NCI-H82 treated with DMSO at 0.1 percent for 48 hours (cell line): ENCODE data around the gene TEX261.
"Not testable (repeated sequence)": the region's sequence is repeated elsewhere in the genome, so short reads cannot be mapped to it uniquely, and the experiment has no call there.

Experiments
- DNase-seq: peaks from one replicate; lab custom pipeline; 2025; ENCODE audit not compliant: unreplicated experiment; lab: John Stamatoyannopoulos, UW

Gene TEX261

DNA sequence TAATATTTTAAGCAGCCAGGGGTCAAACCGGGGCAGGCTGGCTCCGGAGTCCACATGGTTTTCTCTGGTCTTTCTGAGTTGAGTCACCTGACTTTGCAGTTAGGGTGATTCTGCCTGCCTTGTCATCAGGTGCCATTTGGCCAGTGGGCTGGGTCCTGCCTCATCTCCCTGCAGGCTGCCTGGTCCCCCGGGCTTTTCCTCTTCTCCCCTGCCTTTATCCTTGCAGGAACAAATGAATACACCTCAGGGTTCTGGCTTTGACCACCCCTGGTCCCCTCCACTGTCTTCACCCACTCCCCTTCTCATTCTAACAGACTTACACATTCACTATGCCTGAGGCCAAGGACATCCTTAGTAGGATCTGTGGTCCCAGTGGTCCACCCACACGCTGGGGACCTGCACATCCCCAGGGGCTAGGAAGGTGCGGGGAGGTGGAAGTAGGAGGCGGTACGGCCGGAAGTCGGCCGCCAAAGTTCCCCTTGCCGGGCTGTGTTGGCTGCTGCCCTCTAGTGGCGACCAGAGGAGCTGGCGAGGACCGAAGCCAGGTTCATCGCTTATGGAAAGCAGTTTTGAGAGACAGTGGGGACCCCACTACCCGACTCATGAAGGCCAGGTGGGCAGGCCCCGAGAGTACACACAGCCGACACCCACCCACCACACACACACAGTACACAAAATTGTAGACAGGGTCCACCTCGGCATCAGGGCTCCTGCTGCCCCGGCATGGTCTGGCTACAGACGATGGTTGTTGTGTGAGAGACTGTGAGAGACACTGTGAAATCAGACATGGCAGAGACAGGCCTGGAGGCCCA lies 6.3 kb upstream of the TEX261 start:
- DNase-seq = peak; percentile 53

DNA sequence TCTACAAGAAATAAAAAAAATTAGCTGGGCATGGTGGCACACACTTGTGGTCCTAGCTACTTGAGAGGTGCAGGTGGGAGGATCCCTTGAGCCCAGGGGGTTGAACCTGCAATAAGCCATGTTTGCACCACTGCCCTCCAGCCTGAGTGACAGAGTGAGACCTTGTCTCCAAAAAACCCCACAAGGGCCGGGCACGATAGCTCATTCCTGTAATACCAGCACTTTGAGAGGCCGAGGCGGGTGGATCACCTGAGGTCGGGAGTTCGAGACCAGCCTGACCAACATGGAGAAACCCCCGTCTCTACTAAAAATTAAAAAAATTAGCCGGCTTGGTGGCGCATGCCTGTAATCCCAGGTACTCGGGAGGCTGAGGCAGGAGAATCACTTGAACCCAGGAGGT lies 5.3 kb upstream of the TEX261 start:
- DNase-seq = not testable (repeated sequence)

DNA sequence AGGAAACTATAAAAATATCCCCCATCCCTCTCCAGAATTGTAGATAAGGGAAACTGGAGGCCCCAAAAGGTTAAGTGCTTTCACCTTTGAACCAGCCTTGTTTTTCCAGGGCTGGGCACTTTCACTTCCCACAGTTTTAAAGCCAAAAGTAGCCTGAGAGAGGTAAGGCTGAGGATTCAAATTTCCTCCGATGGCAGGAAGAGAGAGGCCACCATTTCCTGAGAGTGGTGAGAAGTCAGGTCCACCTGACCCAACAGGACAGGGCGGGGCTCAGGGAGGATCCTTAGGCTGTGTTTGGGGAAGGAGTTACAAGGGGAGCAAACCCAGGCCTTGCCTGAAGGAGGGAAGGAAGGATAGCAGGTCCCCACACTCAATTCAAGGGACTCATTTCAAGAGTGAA lies 4.7 kb upstream of the TEX261 start:
- no peak for DNase-seq

DNA sequence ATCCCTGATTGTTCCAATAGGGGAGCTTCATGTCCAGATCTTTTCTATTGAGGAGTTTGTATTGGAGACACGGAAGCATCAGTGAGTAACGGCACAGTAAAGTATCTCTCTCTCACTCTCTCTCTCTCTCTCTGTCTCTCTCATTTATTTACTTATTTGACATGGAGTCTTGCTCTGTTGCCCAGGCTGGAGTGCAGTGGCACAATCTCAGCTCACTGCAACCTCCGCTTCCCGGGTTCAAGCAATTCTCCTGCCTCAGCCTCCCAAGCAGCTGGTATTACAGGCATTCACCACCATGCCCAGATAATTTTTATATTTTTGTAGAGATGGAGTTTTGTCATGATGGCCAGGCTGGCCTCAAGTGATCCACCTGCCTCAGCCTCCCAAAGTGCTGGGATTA lies 4.2 kb upstream of the TEX261 start:
- DNase-seq = not testable (repeated sequence)

DNA sequence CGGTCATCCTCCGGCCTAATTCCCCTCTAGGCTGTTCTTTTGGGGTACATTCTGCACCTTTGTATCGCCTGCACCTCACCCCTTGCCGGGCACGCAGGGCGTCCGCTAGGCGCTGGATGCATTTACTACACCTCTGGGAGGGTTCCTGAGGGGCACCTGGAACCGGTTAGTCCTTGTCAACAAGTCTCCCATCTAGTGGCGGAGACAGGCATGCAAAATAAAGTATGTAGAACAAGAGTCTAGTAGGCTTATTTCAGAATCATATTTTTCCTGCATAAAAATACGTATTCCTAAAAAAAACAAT lies 705 bp upstream of the TEX261 start:
- no peak for DNase-seq

DNA sequence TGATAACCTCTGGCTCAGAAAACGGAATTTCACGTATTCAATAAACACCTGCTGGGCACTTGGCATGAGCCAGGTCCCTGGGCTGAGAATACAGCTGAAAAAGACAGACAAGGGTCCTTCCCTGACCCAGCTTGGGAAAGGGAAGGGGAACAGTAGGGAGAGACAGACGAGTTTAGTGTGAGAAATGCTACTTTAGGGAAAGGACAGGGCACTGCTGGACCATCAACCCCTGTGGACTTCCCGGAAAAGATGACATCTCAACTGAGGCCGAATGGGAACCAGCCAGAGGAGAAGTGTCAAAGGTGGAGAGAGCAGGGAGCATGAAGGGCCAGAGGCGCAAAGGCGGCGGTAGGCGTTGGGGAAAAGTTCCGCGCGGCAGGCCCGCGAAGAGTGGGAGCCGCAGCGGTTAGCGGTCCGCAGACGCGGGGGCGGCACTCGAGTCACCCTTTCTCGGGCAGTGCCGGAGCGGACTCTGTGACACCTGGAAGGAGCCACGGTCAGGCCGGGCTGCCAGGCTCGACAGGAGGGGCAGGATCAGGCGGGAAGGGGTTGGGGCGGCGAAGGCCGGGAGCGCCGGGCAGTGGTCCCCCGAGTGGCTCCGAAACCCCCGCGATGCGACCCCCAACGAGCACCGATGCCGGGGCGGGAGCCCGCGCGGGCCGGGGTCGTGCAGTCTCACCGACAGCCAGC lies 519 bp downstream of the TEX261 start:
- DNase-seq = no peak

DNA sequence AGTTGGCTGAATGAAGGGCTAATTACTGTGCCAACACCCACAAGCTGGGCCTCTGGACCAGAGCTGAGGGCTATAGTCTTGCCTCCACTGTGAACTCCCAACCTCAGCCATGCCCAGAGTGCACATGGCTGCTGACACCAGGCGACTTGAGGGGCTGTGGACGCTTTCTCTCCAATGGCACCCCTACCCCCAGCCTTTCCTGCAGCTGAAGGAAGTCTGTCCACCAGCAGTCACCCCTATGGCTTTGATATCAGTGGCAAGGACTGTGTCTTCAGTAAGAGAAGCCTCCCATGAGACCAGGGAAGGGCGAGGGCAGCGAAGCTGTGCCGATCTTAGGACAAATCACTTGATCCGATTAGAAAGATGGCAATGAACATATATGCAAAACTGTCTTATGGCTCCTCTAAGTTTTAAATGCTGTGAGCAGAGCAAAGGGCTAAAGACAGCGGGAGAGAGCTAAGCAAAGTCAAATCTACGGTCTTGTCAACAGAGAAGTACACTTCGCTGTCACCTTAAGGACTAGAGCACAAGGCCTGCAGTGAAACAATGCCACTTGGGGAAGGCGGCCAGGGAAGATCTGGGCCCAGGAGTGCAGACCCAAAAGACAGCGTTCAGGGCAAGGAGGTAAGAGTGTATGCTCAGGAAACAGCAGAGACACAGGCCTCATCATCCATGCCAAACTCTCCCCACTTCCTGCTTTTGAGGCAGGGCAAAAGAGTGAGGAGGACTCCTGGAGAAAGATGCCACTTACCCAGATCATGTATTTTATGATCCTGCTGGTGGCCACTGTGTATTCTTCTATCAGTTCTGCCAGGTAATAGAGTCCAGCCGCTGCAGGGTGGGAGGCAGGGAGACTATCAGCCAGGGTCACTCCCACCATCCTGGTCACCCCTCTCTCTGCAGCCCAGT lies 1.5 kb downstream of the TEX261 start:
- DNase-seq = no peak

DNA sequence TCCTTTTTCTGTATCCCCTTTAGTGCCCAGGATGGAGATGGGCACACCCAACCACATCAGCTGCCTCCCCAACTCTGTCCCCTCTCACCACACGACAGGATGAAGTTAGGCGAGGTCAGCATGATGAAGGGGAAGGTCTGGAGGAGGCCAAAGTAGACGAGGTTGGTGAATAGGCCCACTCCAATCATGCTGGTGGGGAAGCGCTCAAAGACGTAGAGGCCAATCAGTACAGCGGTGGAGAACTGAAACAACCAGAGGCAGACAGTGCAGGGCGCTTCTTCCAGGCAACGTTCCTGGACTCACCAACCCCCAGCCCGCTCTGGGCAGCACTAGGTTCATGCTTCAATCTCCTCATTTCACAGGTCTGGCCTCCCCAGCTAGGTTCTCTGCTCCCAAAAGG lies 2.9 kb downstream of the TEX261 start:
- no peak for DNase-seq

DNA sequence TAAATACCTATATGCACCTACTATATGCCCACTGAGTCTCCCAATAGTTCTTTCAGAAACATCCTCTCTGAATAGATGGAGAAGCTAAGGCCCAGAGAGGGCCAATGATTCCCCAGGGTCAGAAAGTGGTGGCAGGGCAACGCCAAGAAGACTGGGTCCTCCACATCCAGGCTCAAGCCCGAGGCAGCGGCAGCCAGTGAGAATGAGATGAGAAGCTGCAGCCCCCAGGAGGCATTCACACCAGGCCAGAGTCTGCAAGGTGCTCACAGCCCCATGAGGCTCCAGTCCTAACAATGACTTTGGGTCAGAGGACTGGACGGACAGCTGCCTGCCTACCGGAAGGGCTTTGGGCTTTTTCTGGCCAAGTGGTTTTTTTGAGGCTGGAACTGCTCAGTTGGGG lies 3.5 kb downstream of the TEX261 start:
- DNase-seq = no peak

DNA sequence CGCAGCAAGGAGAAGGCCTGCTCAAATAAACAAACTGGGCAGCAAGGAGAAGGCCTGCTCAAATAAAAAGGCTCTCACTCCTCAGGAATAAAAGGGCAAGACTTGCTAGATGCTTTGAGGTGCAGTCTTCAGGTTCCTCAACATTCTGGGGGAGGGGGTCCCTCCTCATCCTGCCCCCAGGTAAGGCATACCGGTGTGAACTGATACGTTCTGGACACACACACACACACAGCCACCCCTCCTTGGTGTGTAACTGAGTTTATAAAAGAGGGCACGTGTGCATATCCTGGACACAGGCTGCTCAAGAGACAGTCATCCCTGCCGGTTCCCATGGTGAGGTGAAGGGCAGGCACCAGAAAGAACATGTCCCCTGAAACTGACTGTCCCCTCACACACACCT lies 4.5 kb downstream of the TEX261 start:
- no peak for DNase-seq

DNA sequence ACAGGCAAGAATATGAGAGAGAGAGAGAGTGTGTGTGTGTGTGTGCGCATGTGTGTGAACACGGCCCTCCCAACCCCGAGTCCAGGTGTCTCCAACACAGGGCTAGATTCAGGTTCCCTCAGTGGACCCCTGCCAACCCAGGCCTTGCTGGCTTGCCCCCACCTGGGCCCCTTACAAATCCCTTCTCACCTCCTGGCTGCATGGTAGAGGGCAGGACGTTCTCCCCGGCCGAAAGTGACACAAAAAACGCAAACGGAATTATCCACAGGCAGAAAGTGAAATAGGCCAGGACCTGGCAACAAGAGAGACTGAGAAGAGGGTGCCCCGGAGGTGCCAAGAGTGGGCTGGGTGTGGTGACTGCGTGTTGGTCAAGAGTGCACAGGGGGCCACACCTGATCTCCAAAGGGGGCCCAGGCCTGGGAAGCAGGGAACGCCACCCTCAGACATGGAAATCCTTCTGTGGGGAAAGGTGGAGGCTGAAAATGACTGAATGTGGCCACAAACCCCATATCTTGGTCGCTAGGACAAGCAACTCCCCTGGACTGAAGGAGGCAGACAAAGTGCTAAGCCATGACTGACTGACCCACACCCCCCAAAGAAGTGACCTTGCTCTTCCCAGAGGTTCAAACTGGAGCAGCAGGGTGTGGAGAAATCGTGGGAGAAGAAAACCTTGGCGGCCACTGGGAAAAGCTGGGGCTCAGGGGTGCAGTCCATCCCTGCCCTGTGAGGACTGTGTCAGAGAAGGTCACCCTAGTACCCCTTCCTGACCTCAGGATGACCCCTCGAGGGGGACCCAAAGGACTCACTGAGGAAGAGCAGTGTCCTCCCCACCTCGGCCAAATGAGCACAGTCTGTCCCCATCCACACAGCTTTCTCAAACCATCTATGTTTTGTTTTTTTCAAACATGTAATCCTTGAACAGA lies 5.7 kb downstream of the TEX261 start:
- DNase-seq = no peak

DNA sequence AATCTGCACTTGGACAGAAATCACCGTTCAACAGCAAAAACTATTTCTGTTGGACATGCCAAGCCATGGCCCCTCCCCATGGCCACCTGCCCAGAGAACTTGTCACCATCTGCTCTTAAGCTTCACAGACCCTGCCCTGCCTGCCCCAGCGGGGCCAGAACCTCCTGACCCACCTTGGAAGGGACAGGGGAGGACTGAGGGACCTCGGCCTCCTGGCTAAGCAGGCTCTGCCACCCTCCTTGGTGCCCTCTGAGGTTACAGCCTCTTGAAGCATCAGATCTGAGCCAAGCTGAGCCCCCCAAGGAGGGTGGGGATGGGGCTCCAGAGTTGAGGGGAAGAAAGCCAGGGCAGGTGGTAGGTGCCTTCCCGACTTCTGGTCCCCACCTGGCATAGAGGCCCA lies 6.5 kb downstream of the TEX261 start:
- DNase-seq = no peak

DNA sequence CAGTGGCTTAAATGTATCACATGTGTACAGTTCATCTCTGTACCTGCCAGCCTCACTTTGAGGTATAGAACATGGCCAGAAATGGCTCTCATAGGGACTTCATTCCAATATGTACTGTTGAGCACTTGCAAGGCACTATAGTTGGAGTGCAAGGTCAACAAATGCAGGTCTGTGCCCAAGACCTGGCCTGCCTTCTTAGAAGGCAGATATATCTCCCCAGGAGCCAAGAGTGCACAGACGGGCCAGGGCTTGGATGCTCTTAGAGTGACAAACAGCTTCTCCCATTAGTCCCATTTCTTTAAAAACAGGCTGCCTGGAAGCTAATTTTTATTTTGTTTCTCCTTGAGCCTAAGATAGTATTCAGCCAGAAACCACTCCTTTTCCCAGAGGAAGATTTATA lies 7.3 kb downstream of the TEX261 start:
- no peak for DNase-seq

DNA sequence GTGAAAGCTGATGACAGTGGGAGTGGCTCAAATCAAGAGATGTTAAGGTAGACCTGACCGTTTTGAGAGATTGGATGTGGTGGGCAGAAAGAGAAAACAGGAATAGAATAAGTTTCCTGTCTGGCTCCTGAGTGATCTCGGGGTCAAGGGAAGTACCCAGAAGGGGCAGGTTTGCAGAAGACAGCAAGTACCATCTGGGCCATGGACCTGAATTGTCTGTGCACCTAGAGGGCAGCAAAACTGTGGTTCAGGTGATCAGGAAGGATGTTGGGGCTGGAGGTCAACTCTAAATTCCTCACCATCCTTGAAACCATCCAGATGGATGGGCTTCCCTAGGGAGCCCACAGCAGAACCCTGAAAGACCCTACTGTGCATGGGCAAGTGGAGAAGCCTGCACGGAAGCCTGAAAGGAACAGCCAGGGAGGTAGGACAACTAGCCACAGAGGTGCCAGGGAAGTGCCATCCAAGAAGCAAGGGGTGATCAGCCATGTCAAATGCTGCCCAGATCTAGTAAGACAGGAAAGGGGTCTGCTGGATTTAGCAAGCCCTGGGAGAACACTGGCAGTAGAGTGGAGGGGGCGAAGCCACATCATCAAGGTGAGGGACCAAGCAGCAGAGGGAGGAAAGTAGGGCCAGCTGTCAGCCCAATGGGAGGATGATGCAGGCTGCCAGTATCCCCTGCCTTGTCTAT lies 8.0 kb downstream of the TEX261 start:
- DNase-seq = no peak

DNA sequence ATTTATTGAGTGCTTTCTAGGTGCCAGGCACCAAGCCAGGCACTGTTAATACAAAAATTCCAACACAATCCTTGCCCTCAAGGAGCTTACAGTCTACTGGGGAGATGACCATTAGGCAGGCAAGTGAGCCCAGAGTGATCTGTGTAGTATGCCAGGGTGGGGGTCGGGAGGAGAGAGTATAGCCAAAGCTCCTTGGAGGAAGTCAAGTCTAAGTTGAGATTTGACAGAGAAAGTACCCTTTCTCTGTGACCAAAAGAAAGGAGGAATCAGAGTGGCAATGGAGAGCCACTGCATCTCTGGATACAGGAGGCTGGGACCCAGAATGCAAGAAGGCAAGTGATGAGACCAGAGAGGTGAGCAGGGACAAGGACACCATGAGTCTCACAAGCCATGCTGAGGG lies 8.7 kb downstream of the TEX261 start:
- DNase-seq = no peak

DNA sequence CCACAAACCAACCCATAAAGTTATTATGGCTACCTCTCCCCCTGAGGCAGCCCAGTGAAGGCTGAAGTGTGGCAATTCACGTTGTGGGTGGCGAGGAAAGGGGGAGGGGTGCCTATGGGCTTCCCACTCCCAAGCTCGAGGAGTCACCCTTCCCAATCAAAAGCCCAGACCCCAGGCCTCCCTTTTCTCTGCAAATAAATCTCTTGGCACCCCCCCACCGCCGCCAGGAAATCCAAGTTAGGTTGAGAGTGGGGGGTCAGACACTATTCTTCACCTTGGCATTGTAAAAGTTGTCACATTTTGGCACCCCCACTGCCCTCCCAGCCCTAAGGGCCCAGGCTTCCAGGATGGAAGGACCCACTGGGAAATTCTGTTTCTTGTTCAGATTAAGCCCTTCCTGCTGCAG lies 9.4 kb downstream of the TEX261 start:
- DNase-seq = no peak

DNA sequence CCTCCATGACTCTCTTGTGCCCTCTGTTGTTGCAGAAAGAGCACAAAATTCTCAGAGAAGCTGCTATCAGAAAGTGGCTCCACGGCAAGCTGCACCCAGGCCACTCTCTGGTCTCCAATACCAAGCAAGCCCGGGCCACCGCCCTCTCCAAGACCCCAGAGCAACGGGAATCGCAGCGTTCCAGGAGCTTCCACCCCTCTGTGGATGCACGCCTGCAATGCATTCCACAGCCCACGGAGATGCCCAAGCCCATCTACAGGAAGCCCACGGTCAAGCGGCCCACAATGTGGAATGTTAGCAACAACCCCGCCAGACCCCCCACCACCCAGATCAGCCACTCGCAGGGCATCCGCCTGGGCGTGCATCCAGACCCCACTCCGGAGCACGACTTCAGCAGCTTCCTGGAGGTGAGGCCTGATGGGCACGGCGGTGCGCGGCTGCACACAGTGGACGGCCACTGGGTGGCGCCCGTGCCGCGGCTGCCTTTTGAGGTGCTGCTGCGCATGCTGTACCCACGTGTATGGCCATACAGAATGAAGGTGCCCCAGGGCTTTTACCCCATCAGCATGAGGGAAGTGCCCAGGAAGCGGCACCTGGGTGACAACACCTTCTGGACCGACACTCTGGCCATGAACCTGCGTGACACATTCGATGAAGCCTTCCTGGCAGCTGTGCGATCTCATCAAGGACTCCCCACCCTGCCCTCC lies 9.9 kb downstream of the TEX261 start:
- DNase-seq = no peak

DNA sequence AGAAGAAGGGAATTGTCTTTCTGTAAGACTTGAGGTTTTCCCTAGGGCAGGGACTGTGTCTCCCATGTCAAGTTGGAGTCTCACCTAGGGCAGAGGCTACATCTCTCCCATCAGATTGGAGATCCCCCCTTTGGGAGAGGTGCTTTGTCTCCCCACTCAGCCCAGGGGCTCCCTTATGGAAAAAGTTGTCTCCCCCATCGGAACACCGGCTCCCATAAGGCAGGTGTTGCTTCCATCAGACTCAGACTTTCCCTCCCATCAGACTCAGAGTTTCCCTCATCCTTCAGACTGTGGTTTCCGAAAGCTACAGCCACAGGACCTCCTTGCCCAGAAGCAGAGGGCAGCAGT lies 10.5 kb downstream of the TEX261 start:
- DNase-seq = no peak

DNA sequence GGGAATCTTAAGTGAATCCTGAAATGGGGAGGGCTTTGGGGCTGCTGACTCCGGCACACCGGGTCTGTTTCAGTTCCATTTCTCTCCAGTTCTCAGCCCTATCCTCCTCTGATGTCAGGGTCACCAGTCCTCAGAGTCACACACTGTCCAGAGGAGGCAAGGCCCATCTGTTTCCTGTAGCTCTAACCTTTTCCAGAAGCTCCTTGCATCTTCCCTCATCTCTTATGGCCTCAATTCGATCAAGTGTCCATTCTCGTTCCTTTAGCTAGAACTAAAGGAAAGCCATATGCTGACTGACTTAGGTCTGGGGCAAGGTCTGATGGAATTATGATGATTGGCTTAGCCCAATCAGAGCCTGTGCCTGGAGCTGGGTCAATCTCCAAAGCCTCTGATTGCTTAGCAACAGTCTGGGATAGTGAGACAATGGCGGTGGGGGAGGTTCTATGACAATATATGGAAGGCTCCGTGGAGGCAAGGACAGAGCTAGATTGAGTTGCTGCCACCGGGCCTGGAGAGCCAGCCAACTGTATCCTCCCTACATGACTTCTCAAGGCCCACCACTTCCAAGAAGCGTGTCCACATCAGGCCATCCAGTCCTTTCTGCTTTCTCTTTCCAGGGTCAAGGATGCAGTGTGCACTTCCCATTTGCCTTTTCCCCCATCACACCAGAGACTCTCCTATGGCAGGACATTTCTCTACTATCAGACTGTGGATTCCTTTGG lies 11.0 kb downstream of the TEX261 start:
- peak; percentile 77 for DNase-seq
